Ishikawa (cell line): Measurements from ENCODE around the gene PATE3.

Source experiments
- CEBPB ChIP-seq: IDR thresholded peaks from 2 replicates; pipeline ENCODE4 v1.6.1; 2012
- CREB1 ChIP-seq: IDR thresholded peaks from 2 replicates; pipeline ENCODE4 v1.6.1; 2012; ENCODE audit warnings: low read depth
- EGR1 ChIP-seq: IDR thresholded peaks from 2 replicates; pipeline ENCODE4 v1.6.1; 2012
- EP300 ChIP-seq: IDR thresholded peaks from 2 replicates; pipeline ENCODE4 v1.6.1; 2012; ENCODE audit warnings: borderline replicate concordance
- FOXM1 ChIP-seq: IDR thresholded peaks from 2 replicates; pipeline ENCODE4 v1.6.1; 2012; ENCODE audit warnings: low read depth, borderline replicate concordance
- MAX ChIP-seq: IDR thresholded peaks from 2 replicates; pipeline ENCODE4 v1.6.1; 2012
- NFIC ChIP-seq: IDR thresholded peaks from 2 replicates; pipeline ENCODE4 v1.6.1; 2012
- RAD21 ChIP-seq: IDR thresholded peaks from 2 replicates; pipeline ENCODE4 v1.6.1; 2012; ENCODE audit warnings: low read depth
- TAF1 ChIP-seq: IDR thresholded peaks from 2 replicates; pipeline ENCODE4 v1.6.1; 2012; ENCODE audit warnings: low read depth, mild to moderate bottlenecking
- TCF12 ChIP-seq: IDR thresholded peaks from 2 replicates; pipeline ENCODE4 v1.6.1; 2012; ENCODE audit warnings: low read depth
- TEAD4 ChIP-seq: IDR thresholded peaks from 2 replicates; pipeline ENCODE4 v1.6.1; 2012
- USF1 ChIP-seq: IDR thresholded peaks from 2 replicates; pipeline ENCODE4 v1.6.1; 2012
- YY1 ChIP-seq: IDR thresholded peaks from 2 replicates; pipeline ENCODE4 v1.6.1; 2012; ENCODE audit warnings: low read depth
- ZBTB7A ChIP-seq: IDR thresholded peaks from 2 replicates; pipeline ENCODE4 v1.6.1; 2012; ENCODE audit warnings: low read depth
- TF ChIP-seq, protein P1 (sequence below): IDR thresholded peaks from 2 replicates; pipeline ENCODE4 v1.6.1; 2012; ENCODE audit warnings: low read depth, mild to moderate bottlenecking

Gene PATE3

DNA sequence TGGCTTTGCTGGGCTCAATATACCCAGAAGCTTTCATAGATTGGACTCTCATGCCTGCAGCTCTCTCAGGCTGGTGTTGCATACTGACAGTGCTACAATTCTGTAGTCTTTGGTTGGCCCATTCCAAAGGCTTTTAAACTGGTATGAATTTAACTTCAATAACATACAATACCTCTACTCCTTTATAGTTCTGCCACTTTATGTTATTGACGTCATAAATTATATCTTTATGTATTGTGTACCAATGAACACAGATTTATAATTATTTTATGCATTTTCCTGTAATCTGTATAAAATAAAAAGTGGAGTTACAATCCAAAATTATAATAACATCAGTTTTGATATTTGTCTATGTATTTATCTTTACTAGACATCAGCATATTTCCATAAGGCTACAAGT is 25.5 kb upstream of the PATE3 start:
- TF ChIP-seq TAF1 (no peak), TCF12 (no peak), EP300 (no peak), RAD21 (no peak), CEBPB (no peak), ZBTB7A (no peak)

GRCh38 chr11:125763483-125763882 is 24.4 kb upstream of the PATE3 start:
- no peak for TF ChIP-seq TAF1
- no peak for TF ChIP-seq TCF12
- TF ChIP-seq NFIC, result no peak
- TF ChIP-seq MAX, result no peak
- TF ChIP-seq EGR1, result no peak
- TF ChIP-seq YY1, result no peak

DNA sequence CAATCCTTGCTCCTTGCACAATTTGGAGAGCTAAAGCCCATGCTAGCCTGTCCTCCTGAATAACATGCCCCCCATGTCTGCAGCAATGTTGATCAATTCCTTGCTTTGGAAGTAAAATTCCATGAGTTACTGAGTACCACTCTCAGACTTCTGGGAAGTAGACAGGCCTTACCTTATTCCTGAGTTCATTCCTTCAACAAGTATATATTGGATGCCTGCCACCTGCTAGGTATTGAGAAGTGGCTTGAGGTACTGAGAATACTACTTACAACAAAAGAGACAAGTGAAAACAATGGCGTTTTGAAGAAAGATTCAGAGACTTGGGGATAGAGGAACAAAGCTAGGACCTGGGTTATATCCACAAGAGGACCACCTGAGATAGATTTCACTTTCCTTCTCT is 21.7 kb upstream of the PATE3 start:
- TF ChIP-seq YY1 (no peak), NFIC (no peak), EGR1 (no peak), CREB1 (no peak), TCF12 (no peak), EP300 (no peak), MAX (no peak), FOXM1 (no peak), TEAD4 (no peak), ZBTB7A (no peak), USF1 (no peak), CEBPB (no peak), TAF1 (no peak)
- TF ChIP-seq, protein P1, sequence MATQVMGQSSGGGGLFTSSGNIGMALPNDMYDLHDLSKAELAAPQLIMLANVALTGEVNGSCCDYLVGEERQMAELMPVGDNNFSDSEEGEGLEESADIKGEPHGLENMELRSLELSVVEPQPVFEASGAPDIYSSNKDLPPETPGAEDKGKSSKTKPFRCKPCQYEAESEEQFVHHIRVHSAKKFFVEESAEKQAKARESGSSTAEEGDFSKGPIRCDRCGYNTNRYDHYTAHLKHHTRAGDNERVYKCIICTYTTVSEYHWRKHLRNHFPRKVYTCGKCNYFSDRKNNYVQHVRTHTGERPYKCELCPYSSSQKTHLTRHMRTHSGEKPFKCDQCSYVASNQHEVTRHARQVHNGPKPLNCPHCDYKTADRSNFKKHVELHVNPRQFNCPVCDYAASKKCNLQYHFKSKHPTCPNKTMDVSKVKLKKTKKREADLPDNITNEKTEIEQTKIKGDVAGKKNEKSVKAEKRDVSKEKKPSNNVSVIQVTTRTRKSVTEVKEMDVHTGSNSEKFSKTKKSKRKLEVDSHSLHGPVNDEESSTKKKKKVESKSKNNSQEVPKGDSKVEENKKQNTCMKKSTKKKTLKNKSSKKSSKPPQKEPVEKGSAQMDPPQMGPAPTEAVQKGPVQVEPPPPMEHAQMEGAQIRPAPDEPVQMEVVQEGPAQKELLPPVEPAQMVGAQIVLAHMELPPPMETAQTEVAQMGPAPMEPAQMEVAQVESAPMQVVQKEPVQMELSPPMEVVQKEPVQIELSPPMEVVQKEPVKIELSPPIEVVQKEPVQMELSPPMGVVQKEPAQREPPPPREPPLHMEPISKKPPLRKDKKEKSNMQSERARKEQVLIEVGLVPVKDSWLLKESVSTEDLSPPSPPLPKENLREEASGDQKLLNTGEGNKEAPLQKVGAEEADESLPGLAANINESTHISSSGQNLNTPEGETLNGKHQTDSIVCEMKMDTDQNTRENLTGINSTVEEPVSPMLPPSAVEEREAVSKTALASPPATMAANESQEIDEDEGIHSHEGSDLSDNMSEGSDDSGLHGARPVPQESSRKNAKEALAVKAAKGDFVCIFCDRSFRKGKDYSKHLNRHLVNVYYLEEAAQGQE, result no peak

- TF ChIP-seq EP300, result no peak
- no peak for TF ChIP-seq TEAD4
- no peak for TF ChIP-seq YY1
- TF ChIP-seq CEBPB, result no peak
- no peak for TF ChIP-seq MAX
- no peak for TF ChIP-seq TAF1
- no peak for TF ChIP-seq ZBTB7A
- no peak for TF ChIP-seq TCF12
- TF ChIP-seq, protein P1, result no peak
- no peak for TF ChIP-seq CREB1
- no peak for TF ChIP-seq NFIC
- no peak for TF ChIP-seq FOXM1
- TF ChIP-seq EGR1, result no peak
- no peak for TF ChIP-seq RAD21
- no peak for TF ChIP-seq USF1
These were observed 19.4 kb upstream of the PATE3 start for GRCh38 chr11:125768336-125769046.

GRCh38 chr11:125770583-125770982 is 17.3 kb upstream of the PATE3 start:
- TF ChIP-seq EGR1 (no peak), TCF12 (no peak), TAF1 (no peak), USF1 (no peak), YY1 (no peak), CREB1 (no peak), ZBTB7A (no peak), EP300 (no peak), CEBPB (no peak), TEAD4 (no peak)
- TF ChIP-seq, protein P1, result no peak
